CD4-positive, alpha-beta memory T cell (primary cell): ENCODE measurements around the gene CTDSP2. TPM values are rescaled to one million over a fixed set of nuclear protein-coding genes. Genes with fewer than 3 reads are reported as not detected.
"Not testable (repeated sequence)": the region's sequence is repeated elsewhere in the genome, so short reads cannot be mapped to it uniquely, and the experiment has no call there.

ENCODE experiments used
- CTCF ChIA-PET: fragments of 350-600 bp; sonication (Branson Sonifier 250); formaldehyde crosslinking; loops from one replicate; lab custom pipeline; 2021; ENCODE audit warnings: inconsistent platforms; ENCODE audit not compliant: partially characterized antibody; lab: Charles Lee
- POLR2A ChIA-PET: fragments of 350-600 bp; sonication (Branson Sonifier 250); formaldehyde crosslinking; loops from one replicate; lab custom pipeline; 2021; ENCODE audit not compliant: partially characterized antibody; lab: Charles Lee
- DNase-seq, 5 donors: peaks; one replicate each; pipeline versions ENCODE4 v3.0.0 to v3.0.0-alpha.2; 2020 to 2022; ENCODE audit warnings: mixed read lengths in 1 of 5
- H3K27ac ChIP-seq: one replicate; pipeline ENCODE4 v1.7.0; 2013; ENCODE audit warnings: low read depth, low read length
- H3K27me3 ChIP-seq: 2 replicates; pipeline ENCODE4 v1.7.0; 2013; ENCODE audit warnings: mild to moderate bottlenecking, low read length, moderate library complexity; ENCODE audit not compliant: insufficient read depth
- H3K36me3 ChIP-seq: 2 replicates; pipeline ENCODE4 v1.7.0; 2013; ENCODE audit warnings: mild to moderate bottlenecking, low read length, moderate library complexity; ENCODE audit not compliant: insufficient read depth
- H3K4me1 ChIP-seq: 2 replicates; pipeline ENCODE4 v1.7.0; 2013; ENCODE audit warnings: mild to moderate bottlenecking, low read length, moderate library complexity; ENCODE audit not compliant: insufficient read depth
- H3K4me3 ChIP-seq, 2 donors: one replicate each; pipeline ENCODE4 v1.7.0; 2013; ENCODE audit warnings: low read length in 2 of 2, mild to moderate bottlenecking in 1 of 2
- H3K9me3 ChIP-seq, 2 donors: one replicate each; pipeline ENCODE4 v1.7.0; 2013; ENCODE audit warnings: low read length in 2 of 2, control low read depth in 1 of 2; ENCODE audit not compliant: control insufficient read depth in 1 of 2
- H3K27ac Mint-ChIP-seq, 7 donors: one replicate each; pipeline ENCODE4 v1.8.0; 2020 to 2021; ENCODE audit warnings: mixed read lengths in 7 of 7, mild to moderate bottlenecking in 6 of 7, inconsistent platforms in 3 of 7, moderate library complexity in 3 of 7
- H3K27me3 Mint-ChIP-seq, 2 donors: one replicate each; pipeline ENCODE4 v1.8.0; 2020 to 2021; ENCODE audit warnings: mixed read lengths in 2 of 2
- H3K36me3 Mint-ChIP-seq, 2 donors: one replicate each; pipeline ENCODE4 v1.8.0; 2020 to 2021; ENCODE audit warnings: mixed read lengths in 2 of 2, inconsistent platforms in 1 of 2, mild to moderate bottlenecking in 1 of 2
- H3K4me1 Mint-ChIP-seq, 4 donors: one replicate each; pipeline ENCODE4 v1.8.0; 2020 to 2021; ENCODE audit warnings: mixed read lengths in 4 of 4, mild to moderate bottlenecking in 1 of 4
- H3K4me3 Mint-ChIP-seq, 8 donors: one replicate each; pipeline ENCODE4 v1.8.0; 2020 to 2021; ENCODE audit warnings: mixed read lengths in 8 of 8, mild to moderate bottlenecking in 7 of 8, moderate library complexity in 6 of 8, inconsistent platforms in 3 of 8
- H3K9me3 Mint-ChIP-seq, 8 donors: one replicate each; pipeline ENCODE4 v1.8.0; 2020 to 2021; ENCODE audit warnings: mixed read lengths in 8 of 8, mild to moderate bottlenecking in 5 of 8, inconsistent platforms in 3 of 8, moderate library complexity in 1 of 8
- intact Hi-C: fragments of 100-400 bp; cut with micrococcal nuclease; formaldehyde crosslinking; loops from one replicate; pipeline ENCODE4 v1.15.1; 2023
- polyA plus RNA-seq, 2 donors: library from polyadenylated mRNA; unstranded; fragments of 300-500 nt; fragmentation: Illumina TruSeq; gene quantifications; one replicate each; pipeline ENCODE4 v1.2.3, GENCODE V29; 2021
- total RNA-seq, 2 experiments: library from RNA; stranded (reverse); gene quantifications; one replicate each; pipeline ENCODE4 v1.2.3, GENCODE V29; 2021

CTDSP2 gene
- total and polyA plus RNA-seq, 4 experiments from 2014 or later, result 57.7 to 285 (median 174) TPM

DNA sequence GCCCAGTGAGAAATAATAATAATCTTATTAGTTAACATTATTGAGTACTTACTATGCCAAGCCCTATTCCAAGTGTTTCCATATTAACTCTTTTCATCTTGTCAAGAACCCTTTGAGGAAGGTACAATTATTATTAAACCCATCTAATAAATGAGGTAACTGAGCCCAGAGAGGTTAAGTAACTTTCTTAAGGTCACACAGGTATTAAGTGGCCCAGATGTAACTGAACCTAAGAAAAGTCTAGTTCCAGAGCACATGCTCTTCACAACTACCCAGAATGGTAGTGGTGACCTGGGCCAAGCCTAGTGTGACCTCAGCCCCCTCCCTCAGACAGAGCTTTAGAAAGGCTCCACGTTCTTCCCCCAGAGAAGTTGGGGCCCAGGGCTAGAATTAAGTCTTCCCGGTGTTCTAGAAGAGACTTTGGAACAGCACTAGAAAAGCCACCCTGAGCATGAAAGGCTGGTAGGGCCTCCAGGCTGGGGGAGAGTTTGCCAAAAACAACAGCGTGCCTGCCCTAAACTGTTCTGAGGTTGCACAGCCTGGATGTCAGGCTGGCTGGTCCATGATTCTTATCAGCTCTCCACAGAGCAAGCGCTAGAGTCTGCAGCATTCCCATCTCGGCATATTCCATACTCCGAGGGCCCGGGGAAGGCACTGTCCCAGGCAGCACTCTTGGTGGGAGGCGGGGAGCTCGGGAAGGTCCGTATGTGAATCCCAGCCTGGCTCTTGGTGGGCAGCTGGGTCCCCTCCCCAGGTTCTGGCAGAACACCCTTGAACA, 41.3 kb upstream of the CTDSP2 start:
- Histone ChIP-seq H3K27me3 (no peaks in the 10 kb centered on the region), H3K4me1 (peaks cover 20% of the 10 kb centered on the region), H3K36me3 (no peaks in the 10 kb centered on the region), H3K9me3 (no peaks in the 10 kb centered on the region), H3K27ac (no peak overlapping the region), H3K4me3 (no peak overlapping the region)
- Mint-ChIP-seq H3K27me3 (peaks cover 0 to 2% of the 10 kb centered on the region in 2 donors), H3K36me3 (peaks cover 3 to 5% of the 10 kb centered on the region in 2 donors), H3K27ac (peak overlapping the region in 3 of 7 donors; percentile 16 to 51 (median 22)), H3K4me1 (peaks cover 11 to 43% (median 19%) of the 10 kb centered on the region in 4 donors), H3K9me3 (peaks cover 0 to 13% (median 5%) of the 10 kb centered on the region in 8 donors), H3K4me3 (peak overlapping the region in 2 of 8 donors; percentile 59 to 68)
- DNase-seq, result no peak
- intact Hi-C loops, result no loop called here
- ChIA-PET POLR2A (interaction anchor here (1.0 to 2.6 kb wide), 8 partner anchors 8 to 53 kb away, joined by 3 to 20 read pairs (median 8); partner anchors contain the start of genes ATP23 and CTDSP2), CTCF (interaction anchor here (1.3 to 5.7 kb wide), 5 partner anchors 9 to 45 kb away, joined by 3 to 34 read pairs (median 12); no protein-coding TSS in a partner anchor)

DNA sequence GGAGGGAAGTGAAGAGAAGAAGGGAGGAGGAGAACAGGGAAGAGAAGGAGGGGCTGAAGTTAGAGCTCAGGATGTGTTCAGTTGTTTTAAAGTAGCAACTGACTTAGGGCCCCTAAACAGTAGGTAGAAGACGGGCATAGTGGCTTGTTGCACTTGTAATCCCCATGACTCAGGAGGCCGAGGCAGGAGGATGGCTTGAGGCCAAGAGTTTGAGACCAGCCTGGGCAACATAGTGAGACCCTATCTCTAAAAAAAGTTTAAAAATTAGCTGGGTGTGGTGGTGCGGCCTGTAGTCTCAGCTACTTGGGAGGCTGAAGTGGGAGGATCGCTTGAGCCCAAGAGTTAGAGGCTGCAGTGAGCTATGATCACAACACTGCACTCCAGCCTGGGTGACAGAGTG, 40.4 kb upstream of the CTDSP2 start:
- Mint-ChIP-seq H3K27ac (peak overlapping the region in 5 of 7 donors; percentile 8 to 70 (median 12)), H3K4me3 (peak overlapping the region in 1 of 8 donors; percentile 55), H3K4me1 (peaks cover 11 to 40% (median 19%) of the 10 kb centered on the region in 4 donors), H3K9me3 (peaks cover 0 to 16% (median 5%) of the 10 kb centered on the region in 8 donors)
- intact Hi-C loops, H3K36me3 Mint-ChIP-seq, H3K27me3 ChIP-seq, H3K27me3 Mint-ChIP-seq, H3K27ac ChIP-seq, H3K36me3 ChIP-seq, DNase-seq, H3K4me3 ChIP-seq, H3K9me3 ChIP-seq: not testable (repeated sequence)
- ChIA-PET CTCF (interaction anchor here (2.5 to 5.7 kb wide), 3 partner anchors 10 to 17 kb away, joined by 12 to 34 read pairs (median 13); no protein-coding TSS in a partner anchor), POLR2A (interaction anchor here (0.9 to 1.8 kb wide), 3 partner anchors 9 to 40 kb away, joined by 3 to 5 read pairs (median 5); partner anchors contain the start of gene CTDSP2)
- peaks cover 20% of the 10 kb centered on the region for H3K4me1 ChIP-seq

DNA sequence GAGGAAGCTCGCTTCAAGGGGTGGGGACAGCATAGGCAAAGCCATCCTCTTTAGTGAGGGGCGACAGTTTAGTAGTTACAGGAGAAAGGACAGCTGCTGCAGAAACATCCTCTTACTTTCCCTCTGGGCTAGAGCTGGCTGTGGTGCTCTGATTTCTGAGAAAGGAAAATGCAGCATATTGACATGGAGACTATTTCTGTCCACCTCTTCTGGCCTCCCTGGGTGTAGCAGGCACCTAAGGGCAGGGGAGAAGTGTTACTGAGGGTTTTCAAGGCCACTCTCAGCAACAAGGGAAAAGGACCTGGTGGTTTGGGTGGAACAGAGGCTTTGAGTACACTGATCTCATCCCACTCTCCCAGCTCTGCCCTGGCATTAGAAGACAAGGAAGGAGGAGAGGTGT, 40.0 kb upstream of the CTDSP2 start:
- peaks cover 0 to 16% (median 5%) of the 10 kb centered on the region in 8 donors for H3K9me3 Mint-ChIP-seq
- Histone ChIP-seq H3K27ac (no peak overlapping the region), H3K4me3 (no peak overlapping the region), H3K36me3 (no peaks in the 10 kb centered on the region), H3K27me3 (no peaks in the 10 kb centered on the region), H3K9me3 (no peaks in the 10 kb centered on the region), H3K4me1 (peaks cover 20% of the 10 kb centered on the region)
- peak overlapping the region in 4 of 7 donors; percentile 8 to 70 (median 52) for H3K27ac Mint-ChIP-seq
- peaks cover 3 to 5% of the 10 kb centered on the region in 2 donors for H3K36me3 Mint-ChIP-seq
- intact Hi-C loops, result no loop called here
- POLR2A ChIA-PET, result interaction anchor here (0.9 to 1.8 kb wide), 3 partner anchors 9 to 40 kb away, joined by 3 to 5 read pairs (median 5); partner anchors contain the start of gene CTDSP2
- DNase-seq, result no peak
- peak overlapping the region in 1 of 8 donors; percentile 55 for H3K4me3 Mint-ChIP-seq
- H3K27me3 Mint-ChIP-seq, result peaks cover 0 to 2% of the 10 kb centered on the region in 2 donors
- H3K4me1 Mint-ChIP-seq, result peaks cover 11 to 35% (median 19%) of the 10 kb centered on the region in 4 donors
- CTCF ChIA-PET, result interaction anchor here (2.5 to 5.7 kb wide), 3 partner anchors 10 to 17 kb away, joined by 12 to 34 read pairs (median 13); no protein-coding TSS in a partner anchor

DNA sequence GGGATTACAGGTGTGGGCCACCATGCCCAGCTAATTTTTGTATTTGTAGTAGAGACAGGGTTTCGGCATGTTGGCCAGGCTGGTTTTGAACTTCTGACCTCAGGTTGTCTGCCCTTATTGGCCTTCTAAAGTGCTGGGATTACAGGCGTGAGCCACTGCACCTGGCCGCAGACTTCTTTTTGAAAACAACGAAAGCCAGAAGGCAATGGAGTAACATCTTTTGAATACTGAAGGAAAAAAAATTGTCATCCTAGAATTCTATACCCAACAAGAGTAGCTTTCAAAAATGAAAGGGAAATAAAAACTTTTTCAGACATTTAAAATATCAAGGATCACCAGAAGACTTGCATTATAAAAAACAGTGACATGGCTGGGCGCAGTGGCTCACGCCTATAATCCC, 38.7 kb upstream of the CTDSP2 start:
- Mint-ChIP-seq H3K4me3 (no peak overlapping the region), H3K27ac (no peak overlapping the region), H3K27me3 (peaks cover 0 to under 1% of the 10 kb centered on the region in 2 donors), H3K36me3 (peaks cover 3 to 5% of the 10 kb centered on the region in 2 donors), H3K9me3 (peaks cover 0 to 16% (median 5%) of the 10 kb centered on the region in 8 donors), H3K4me1 (peaks cover 11 to 32% (median 19%) of the 10 kb centered on the region in 4 donors)
- H3K36me3 ChIP-seq, result no peaks in the 10 kb centered on the region
- DNase-seq, result no peak
- ChIA-PET POLR2A (interaction anchor here (0.9 kb wide), 1 partner anchor 56 kb away, joined by 3 read pairs; no protein-coding TSS in a partner anchor), CTCF (interaction anchor here (0.8 kb wide), 1 partner anchor 11 kb away, joined by 4 read pairs; no protein-coding TSS in a partner anchor)
- no peaks in the 10 kb centered on the region for H3K9me3 ChIP-seq
- H3K27me3 ChIP-seq, result no peaks in the 10 kb centered on the region
- H3K4me3 ChIP-seq, result no peak overlapping the region
- no peak overlapping the region for H3K27ac ChIP-seq
- peaks cover 20% of the 10 kb centered on the region for H3K4me1 ChIP-seq
- intact Hi-C loops, result no loop called here

DNA sequence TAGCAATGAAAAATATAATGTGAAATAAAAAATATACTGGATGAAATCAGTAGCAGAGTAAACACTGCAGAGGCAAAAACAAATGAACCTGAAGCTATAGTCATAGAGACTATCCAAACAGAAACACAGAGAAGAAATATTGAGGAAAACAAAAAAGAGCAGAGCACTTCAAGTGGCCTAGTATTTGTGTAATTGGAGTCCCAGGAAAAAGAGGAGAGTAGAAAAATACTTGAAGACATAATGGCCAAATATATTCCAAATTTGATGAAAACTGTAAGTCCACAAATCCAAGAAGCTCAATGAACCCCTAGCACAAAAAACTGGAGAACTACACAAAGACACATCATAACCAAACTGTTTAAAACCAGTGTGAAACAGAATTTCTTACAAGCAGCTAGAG, 37.2 kb upstream of the CTDSP2 start:
- Mint-ChIP-seq H3K4me1 (peaks cover 11 to 24% (median 14%) of the 10 kb centered on the region in 4 donors), H3K27ac (no peak overlapping the region), H3K4me3 (no peak overlapping the region), H3K27me3 (no peaks in the 10 kb centered on the region), H3K36me3 (peaks cover 3 to 5% of the 10 kb centered on the region in 2 donors), H3K9me3 (peaks cover 0 to 16% (median 5%) of the 10 kb centered on the region in 8 donors)
- Histone ChIP-seq H3K27ac (no peak overlapping the region), H3K4me1 (peaks cover 12% of the 10 kb centered on the region), H3K4me3 (no peak overlapping the region), H3K27me3 (no peaks in the 10 kb centered on the region), H3K36me3 (no peaks in the 10 kb centered on the region), H3K9me3 (no peaks in the 10 kb centered on the region)
- ChIA-PET CTCF (interaction anchor here (1.1 kb wide), 1 partner anchor 15 kb away, joined by 4 read pairs; no protein-coding TSS in a partner anchor), POLR2A (interaction anchor here (1.5 to 1.6 kb wide), 2 partner anchors 12 to 16 kb away, joined by 3 read pairs; no protein-coding TSS in a partner anchor)
- intact Hi-C loops, result no loop called here
- no peak for DNase-seq

DNA sequence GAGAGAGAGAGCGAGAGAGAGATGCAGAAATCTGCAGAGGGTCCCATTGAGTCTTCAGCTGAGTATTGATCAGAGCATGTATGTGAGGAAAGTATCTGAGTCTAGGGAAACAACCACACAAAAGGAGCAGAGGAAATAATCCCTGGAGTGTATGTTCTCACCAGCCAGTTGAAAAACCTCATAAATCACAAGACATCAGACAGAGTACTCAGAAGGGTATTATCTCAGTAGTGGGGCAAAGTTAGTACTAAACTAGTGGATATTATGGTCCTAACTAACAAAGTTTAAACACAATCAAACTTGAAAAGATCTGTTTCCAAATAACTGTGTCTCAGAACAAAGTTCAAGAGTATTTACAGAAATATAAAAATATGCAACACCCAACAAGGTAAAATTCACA, 36.5 kb upstream of the CTDSP2 start:
- ChIA-PET CTCF (interaction anchor here (1.1 to 1.5 kb wide), 2 partner anchors 21 to 23 kb away, joined by 3 to 8 read pairs; no protein-coding TSS in a partner anchor), POLR2A (interaction anchor here (1.5 to 1.6 kb wide), 2 partner anchors 12 to 16 kb away, joined by 3 read pairs; no protein-coding TSS in a partner anchor)
- no peak for DNase-seq
- intact Hi-C loops, result no loop called here
- peaks cover 3 to 5% of the 10 kb centered on the region in 2 donors for H3K36me3 Mint-ChIP-seq
- Histone ChIP-seq H3K9me3 (no peaks in the 10 kb centered on the region), H3K36me3 (no peaks in the 10 kb centered on the region), H3K4me1 (peaks cover 6% of the 10 kb centered on the region), H3K4me3 (no peak overlapping the region), H3K27me3 (no peaks in the 10 kb centered on the region), H3K27ac (no peak overlapping the region)
- H3K27me3 Mint-ChIP-seq, result no peaks in the 10 kb centered on the region
- no peak overlapping the region for H3K27ac Mint-ChIP-seq
- H3K4me1 Mint-ChIP-seq, result peaks cover 7 to 17% (median 8%) of the 10 kb centered on the region in 4 donors
- peaks cover 0 to 16% (median 5%) of the 10 kb centered on the region in 8 donors for H3K9me3 Mint-ChIP-seq
- H3K4me3 Mint-ChIP-seq, result no peak overlapping the region
